LNCaP clone FGC (cell line): ENCODE measurements around the gene ARSG.
"Not testable (repeated sequence)": the region's sequence is repeated elsewhere in the genome, so short reads cannot be mapped to it uniquely, and the experiment has no call there.

Source experiments
- DNase-seq: peaks from one replicate; pipeline ENCODE4 v3.0.0-alpha.2; 2011; ENCODE audit warnings: low read depth
- H3K4me3 ChIP-seq: 2 replicates; pipeline ENCODE4 v1.5.1; 2011; ENCODE audit warnings: mild to moderate bottlenecking, low read depth, low read length, control low read depth
- CTCF ChIP-seq: IDR thresholded peaks from 2 replicates; pipeline ENCODE4 v1.5.1; 2012; ENCODE audit warnings: mild to moderate bottlenecking; ENCODE audit not compliant: control insufficient read depth, insufficient read depth; ENCODE audit errors: extremely low read depth

The ARSG gene

GRCh38 chr17:68263101-68263681 is 28.1 kb upstream of the ARSG start:
- peak; percentile 40 for TF ChIP-seq CTCF
- not testable (repeated sequence) for H3K4me3 ChIP-seq, DNase-seq

GRCh38 chr17:68265833-68266232 is 25.5 kb upstream of the ARSG start:
- peak; percentile 90 for DNase-seq
- H3K4me3 ChIP-seq: not testable (repeated sequence)

DNA sequence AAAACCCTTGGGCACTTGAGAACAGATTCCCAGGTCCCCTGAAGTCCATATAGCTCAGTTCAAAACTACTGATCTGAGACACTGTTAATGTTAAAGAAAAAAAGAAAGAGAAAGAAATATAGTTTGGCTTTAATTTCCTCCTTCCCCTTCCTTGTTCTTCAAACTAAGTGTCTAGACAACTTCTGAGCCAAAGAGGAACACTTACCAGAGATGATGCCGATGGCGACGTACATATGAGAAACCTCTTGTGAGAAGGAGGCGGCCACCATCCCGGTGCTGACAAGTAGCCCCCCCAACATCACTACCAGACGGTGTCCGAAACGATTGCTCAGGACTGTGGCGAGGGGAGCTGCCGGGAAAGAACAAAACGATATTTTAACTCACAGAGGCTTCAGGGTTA is 17.6 kb upstream of the ARSG start:
- TF ChIP-seq CTCF: no peak
- H3K4me3 ChIP-seq: no peak overlapping the region
- DNase-seq: no peak

DNA sequence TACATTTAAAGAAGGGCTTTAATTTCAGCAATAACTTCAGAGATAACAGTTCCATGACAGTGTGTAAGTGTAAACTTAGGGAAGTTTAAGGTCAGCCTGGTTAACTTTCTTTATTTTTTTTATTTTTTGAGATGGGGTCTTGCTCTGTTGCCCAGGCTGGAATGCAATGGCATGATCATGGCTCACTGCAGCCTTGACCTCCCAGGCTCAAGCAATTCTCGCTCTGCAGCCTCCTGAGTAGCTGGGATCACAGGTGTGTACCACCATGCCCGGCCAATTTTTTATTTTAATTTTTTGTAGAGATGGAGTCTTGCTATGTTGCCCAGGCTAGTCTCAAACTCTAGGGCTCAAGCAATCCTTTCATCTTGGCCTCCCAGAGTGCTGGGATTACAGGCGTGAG is 15.0 kb upstream of the ARSG start:
- DNase-seq: not testable (repeated sequence)

GRCh38 chr17:68277807-68278206 is 13.5 kb upstream of the ARSG start:
- no peak for DNase-seq
- TF ChIP-seq CTCF: no peak
- no peak overlapping the region for H3K4me3 ChIP-seq

More for the DNA sequence above, 15.0 kb upstream of the ARSG start:
- H3K4me3 ChIP-seq: not testable (repeated sequence)

DNA sequence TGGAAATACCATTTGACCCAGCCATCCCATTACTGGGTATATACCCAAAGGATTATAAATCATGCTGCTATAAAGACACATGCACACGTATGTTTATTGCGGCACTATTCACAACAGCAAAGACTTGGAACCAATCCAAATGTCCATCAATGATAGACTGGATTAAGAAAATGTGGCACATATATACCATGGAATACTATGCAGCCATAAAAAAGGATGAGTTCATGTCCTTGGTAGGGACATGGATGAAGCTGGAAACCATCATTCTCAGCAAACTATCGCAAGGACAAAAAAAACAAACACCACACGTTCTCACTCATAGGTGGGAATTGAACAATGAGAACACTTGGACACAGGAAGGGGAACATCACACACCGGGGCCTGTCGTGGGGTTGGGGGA is 9.3 kb upstream of the ARSG start:
- H3K4me3 ChIP-seq, DNase-seq: not testable (repeated sequence)

- TF ChIP-seq CTCF: no peak
- no peak overlapping the region for H3K4me3 ChIP-seq
- no peak for DNase-seq
These were observed 2.9 kb upstream of the ARSG start for GRCh38 chr17:68288375-68288774.

GRCh38 chr17:68288804-68289203 is 2.5 kb upstream of the ARSG start:
- TF ChIP-seq CTCF: no peak
- no peak for DNase-seq
- no peak overlapping the region for H3K4me3 ChIP-seq

- DNase-seq: no peak
- H3K4me3 ChIP-seq: peak overlapping the region; percentile 58
- no peak for TF ChIP-seq CTCF
These were observed 1.8 kb upstream of the ARSG start for GRCh38 chr17:68289473-68289872.
